H9 (cell line): ENCODE measurements around the gene MYBPHL. TPM values are rescaled to one million over a fixed set of nuclear protein-coding genes. Genes with fewer than 3 reads are reported as not detected.

ENCODE experiments used
- DNase-seq: peaks from one replicate; pipeline ENCODE4 v3.0.0-alpha.2; 2017
- H2AFZ ChIP-seq: one replicate; pipeline ENCODE4 v1.6.1; 2013; ENCODE audit warnings: mild to moderate bottlenecking, low read length, control low read depth, moderate library complexity
- H2AK5ac ChIP-seq: 2 replicates; pipeline ENCODE4 v1.6.1; 2013; ENCODE audit warnings: low read length, control low read depth, mixed read lengths; ENCODE audit not compliant: insufficient read length
- H2BK120ac ChIP-seq: one replicate; pipeline ENCODE4 v1.6.1; 2013; ENCODE audit warnings: low read depth, mild to moderate bottlenecking, low read length, control low read depth, inconsistent platforms; ENCODE audit not compliant: poor library complexity, severe bottlenecking
- H2BK12ac ChIP-seq: 2 replicates; pipeline ENCODE4 v1.6.1; 2013; ENCODE audit warnings: low read length, control low read depth, mixed read lengths, low read depth; ENCODE audit not compliant: insufficient read length
- H2BK15ac ChIP-seq: 2 replicates; pipeline ENCODE4 v1.6.1; 2013; ENCODE audit warnings: low read depth, low read length, control low read depth
- H2BK20ac ChIP-seq: one replicate; pipeline ENCODE4 v1.6.1; 2013; ENCODE audit warnings: low read depth, mild to moderate bottlenecking, low read length, control low read depth, inconsistent platforms; ENCODE audit not compliant: poor library complexity, severe bottlenecking
- H2BK5ac ChIP-seq: 2 replicates; pipeline ENCODE4 v1.6.1; 2013; ENCODE audit warnings: low read length, control low read depth, mixed read lengths; ENCODE audit not compliant: insufficient read length
- H3K14ac ChIP-seq: 2 replicates; pipeline ENCODE4 v1.6.1; 2013; ENCODE audit warnings: low read length, control low read depth; ENCODE audit not compliant: insufficient read depth
- H3K18ac ChIP-seq: 2 replicates; pipeline ENCODE4 v1.6.1; 2013; ENCODE audit warnings: low read depth, mild to moderate bottlenecking, mixed read lengths, low read length, control low read depth; ENCODE audit not compliant: insufficient read length
- H3K23ac ChIP-seq: 2 replicates; pipeline ENCODE4 v1.6.1; 2013; ENCODE audit warnings: low read length, control low read depth, mixed read lengths, low read depth; ENCODE audit not compliant: insufficient read length
- H3K23me2 ChIP-seq: 2 replicates; pipeline ENCODE4 v1.6.1; 2013; ENCODE audit warnings: low read depth, mild to moderate bottlenecking, mixed read lengths, low read length, control low read depth; ENCODE audit not compliant: insufficient read length, poor library complexity, severe bottlenecking
- H3K27ac ChIP-seq: 2 replicates; pipeline ENCODE4 v1.5.1; 2013; ENCODE audit warnings: low read length, control low read depth, mixed read lengths, low read depth; ENCODE audit not compliant: insufficient read length
- H3K27me3 ChIP-seq: 2 replicates; pipeline ENCODE4 v1.6.1; 2013; ENCODE audit warnings: low read length, control low read depth, inconsistent platforms; ENCODE audit not compliant: insufficient read depth
- H3K4ac ChIP-seq: 2 replicates; pipeline ENCODE4 v1.6.1; 2013; ENCODE audit warnings: low read depth, mild to moderate bottlenecking, control low read depth, inconsistent platforms, low read length, moderate library complexity
- H3K4me1 ChIP-seq: 2 replicates; pipeline ENCODE4 v1.6.1; 2013; ENCODE audit warnings: low read length, control low read depth, inconsistent platforms; ENCODE audit not compliant: insufficient read depth
- H3K4me2 ChIP-seq: 2 replicates; pipeline ENCODE4 v1.6.1; 2013; ENCODE audit warnings: low read length, control low read depth, mixed read lengths; ENCODE audit not compliant: insufficient read length, insufficient read depth
- H3K56ac ChIP-seq: 2 replicates; pipeline ENCODE4 v1.6.1; 2013; ENCODE audit warnings: low read depth, mild to moderate bottlenecking, mixed read lengths, low read length, control low read depth; ENCODE audit not compliant: insufficient read length
- H3K79me1 ChIP-seq: 2 replicates; pipeline ENCODE4 v1.6.1; 2013; ENCODE audit warnings: low read depth, mild to moderate bottlenecking, moderate library complexity, low read length, control low read depth, inconsistent platforms; ENCODE audit not compliant: insufficient read depth, poor library complexity, severe bottlenecking
- H3K79me2 ChIP-seq: 2 replicates; pipeline ENCODE4 v1.6.1; 2013; ENCODE audit warnings: low read length, control low read depth, inconsistent platforms; ENCODE audit not compliant: insufficient read depth
- H3K9ac ChIP-seq: 2 replicates; pipeline ENCODE4 v1.6.1; 2013; ENCODE audit warnings: low read length, control low read depth, mixed read lengths; ENCODE audit not compliant: insufficient read length; ENCODE audit errors: extremely low read depth
- H3K9me3 ChIP-seq: one replicate; pipeline ENCODE4 v1.6.1; 2013; ENCODE audit warnings: low read depth, low read length, inconsistent platforms; ENCODE audit not compliant: control insufficient read depth
- H3T11ph ChIP-seq: one replicate; pipeline ENCODE4 v1.6.1; 2013; ENCODE audit warnings: mild to moderate bottlenecking, low read length, control low read depth, inconsistent platforms
- H4K20me1 ChIP-seq: one replicate; pipeline ENCODE4 v1.6.1; 2013; ENCODE audit not compliant: control insufficient read depth, insufficient read length, insufficient read depth
- H4K5ac ChIP-seq: 2 replicates; pipeline ENCODE4 v1.6.1; 2013; ENCODE audit warnings: low read depth, mild to moderate bottlenecking, mixed read lengths, low read length, control low read depth; ENCODE audit not compliant: insufficient read length
- H4K8ac ChIP-seq: replicated peaks from 2 replicates; pipeline ENCODE4 v1.6.1; 2013; ENCODE audit warnings: low read length, control low read depth, mixed read lengths, low read depth; ENCODE audit not compliant: insufficient read length
- H4K91ac ChIP-seq: 2 replicates; pipeline ENCODE4 v1.6.1; 2013; ENCODE audit warnings: low read depth, mild to moderate bottlenecking, moderate library complexity, mixed read lengths, low read length, control low read depth; ENCODE audit not compliant: insufficient read length
- H3K27ac Mint-ChIP-seq, 3 experiments: 2 replicates in 2 of 3; 3 replicates in 1 of 3; pipeline ENCODE4 v1.8.0; 2020 to 2021; ENCODE audit warnings: mixed read lengths in 3 of 3, mild to moderate bottlenecking in 1 of 3, moderate library complexity in 1 of 3
- H3K27me3 Mint-ChIP-seq: 2 replicates; pipeline ENCODE4 v1.8.0; 2021; ENCODE audit warnings: low read depth, mild to moderate bottlenecking, moderate library complexity, mixed read lengths
- H3K36me3 Mint-ChIP-seq, 3 experiments: 2 replicates in 2 of 3; 3 replicates in 1 of 3; pipeline ENCODE4 v1.8.0; 2020 to 2021; ENCODE audit warnings: low read depth in 3 of 3, mixed read lengths in 3 of 3; ENCODE audit not compliant: insufficient read depth in 1 of 3
- H3K4me1 Mint-ChIP-seq, 2 experiments: 2 replicates each; pipeline ENCODE4 v1.8.0; 2020; ENCODE audit warnings: mixed read lengths in 2 of 2
- H3K4me3 Mint-ChIP-seq, 2 experiments: 2 replicates in 1 of 2; 3 replicates in 1 of 2; pipeline ENCODE4 v1.8.0; 2020 to 2021; ENCODE audit warnings: mild to moderate bottlenecking in 2 of 2, mixed read lengths in 2 of 2, moderate library complexity in 1 of 2
- H3K9me3 Mint-ChIP-seq, 2 experiments: 2 replicates in 1 of 2; 3 replicates in 1 of 2; pipeline ENCODE4 v1.8.0; 2020; ENCODE audit warnings: mild to moderate bottlenecking in 2 of 2, mixed read lengths in 2 of 2, moderate library complexity in 1 of 2
- WGBS: extraction: QIAGEN DNeasy Blood & Tissue Kit; methylation state at CpG from one replicate; pipeline ENCODE4 v1.1.7; 2013; ENCODE audit warnings: missing lambda C conversion rate, low lambda C conversion rate, mixed read lengths; ENCODE audit not compliant: insufficient read length; ENCODE audit errors: extremely low coverage; 5-methylcytosine and 5-hydroxymethylcytosine counted together
- total RNA-seq: library from RNA; stranded (reverse); gene quantifications from 2 replicates; pipeline ENCODE4 v1.2.1, GENCODE V29; 2021
- TF ChIP-seq, protein P1 (sequence below): fragments of 200-600 bp; sonication (generic); conservative IDR thresholded peaks from 3 replicates; pipeline ENCODE4 v1.8.0; 2021; ENCODE audit warnings: antibody characterized with exemption, mild to moderate bottlenecking

Gene MYBPHL
- total RNA-seq, 1 experiment from 2014 or later, result 0.59 TPM

DNA sequence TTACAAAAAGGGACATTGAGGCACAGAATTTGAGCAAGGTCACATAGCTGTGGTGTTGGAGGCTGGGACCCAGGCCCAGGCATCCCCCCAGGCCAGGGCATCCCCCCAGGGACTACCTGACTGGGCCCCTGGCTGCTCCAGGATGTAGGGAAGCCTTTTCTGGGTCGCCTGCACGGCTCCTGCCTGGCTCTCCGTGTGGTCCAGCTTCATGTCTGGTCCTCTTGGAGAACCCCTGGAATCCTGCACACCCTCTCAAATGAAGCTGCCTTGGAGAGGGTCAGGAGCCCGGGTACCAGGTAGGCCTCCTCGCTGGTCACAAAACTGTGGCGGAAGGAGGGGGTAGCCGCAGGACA, 58.4 kb downstream of the MYBPHL start:
- Histone ChIP-seq H3K4me2 (no peak overlapping the region), H2AFZ (no peak overlapping the region)

More for the DNA sequence above, 58.4 kb downstream of the MYBPHL start:
- Histone ChIP-seq H2AK5ac (no peak overlapping the region), H3K14ac (no peak overlapping the region; the same call in 1 of the 2 replicates), H4K5ac (no peak overlapping the region), H2BK20ac (no peak overlapping the region), H3K9me3 (no peaks in the 10 kb centered on the region), H2BK5ac (no peak overlapping the region), H4K8ac (no peak overlapping the region), H2BK15ac (no peak overlapping the region), H3K79me2 (no peaks in the 10 kb centered on the region; the same call in 1 of the 2 replicates), H3K56ac (no peak overlapping the region), H3K4me1 (no peaks in the 10 kb centered on the region), H3K9ac (no peak overlapping the region), H3K4ac (no peak overlapping the region), H3K27ac (no peak overlapping the region), H4K20me1 (no peaks in the 10 kb centered on the region), H3T11ph (no peak overlapping the region), H3K18ac (peak overlapping the region; percentile 39), H2BK120ac (no peak overlapping the region), H3K27me3 (peaks cover 4% of the 10 kb centered on the region; the same call in 1 of the 2 replicates), H3K79me1 (no peaks in the 10 kb centered on the region), H4K91ac (no peak overlapping the region), H2BK12ac (no peak overlapping the region), H3K23ac (no peak overlapping the region), H3K23me2 (no peaks in the 10 kb centered on the region)
- WGBS, result no CpG with 5 or more reads among the region's 7 CpGs
- Mint-ChIP-seq H3K27me3 (peaks cover 49% of the 10 kb centered on the region), H3K4me3 (peak overlapping the region in 1 of 2 experiments; percentile 32; a peak in 2 of 5 replicates), H3K4me1 (peaks cover 19 to 22% of the 10 kb centered on the region in 2 experiments), H3K27ac (no peak overlapping the region), H3K9me3 (peaks cover 14 to 21% of the 10 kb centered on the region in 2 experiments), H3K36me3 (peaks cover 22 to 30% (median 25%) of the 10 kb centered on the region in 3 experiments)
- TF ChIP-seq, protein P1, sequence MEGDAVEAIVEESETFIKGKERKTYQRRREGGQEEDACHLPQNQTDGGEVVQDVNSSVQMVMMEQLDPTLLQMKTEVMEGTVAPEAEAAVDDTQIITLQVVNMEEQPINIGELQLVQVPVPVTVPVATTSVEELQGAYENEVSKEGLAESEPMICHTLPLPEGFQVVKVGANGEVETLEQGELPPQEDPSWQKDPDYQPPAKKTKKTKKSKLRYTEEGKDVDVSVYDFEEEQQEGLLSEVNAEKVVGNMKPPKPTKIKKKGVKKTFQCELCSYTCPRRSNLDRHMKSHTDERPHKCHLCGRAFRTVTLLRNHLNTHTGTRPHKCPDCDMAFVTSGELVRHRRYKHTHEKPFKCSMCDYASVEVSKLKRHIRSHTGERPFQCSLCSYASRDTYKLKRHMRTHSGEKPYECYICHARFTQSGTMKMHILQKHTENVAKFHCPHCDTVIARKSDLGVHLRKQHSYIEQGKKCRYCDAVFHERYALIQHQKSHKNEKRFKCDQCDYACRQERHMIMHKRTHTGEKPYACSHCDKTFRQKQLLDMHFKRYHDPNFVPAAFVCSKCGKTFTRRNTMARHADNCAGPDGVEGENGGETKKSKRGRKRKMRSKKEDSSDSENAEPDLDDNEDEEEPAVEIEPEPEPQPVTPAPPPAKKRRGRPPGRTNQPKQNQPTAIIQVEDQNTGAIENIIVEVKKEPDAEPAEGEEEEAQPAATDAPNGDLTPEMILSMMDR, result no peak
- no peak for DNase-seq
